GM23338 (cell line): ENCODE data around the gene CBLC. TPM values are rescaled to one million over a fixed set of nuclear protein-coding genes. Genes with fewer than 3 reads are reported as not detected.

Experiments used
- ATAC-seq: fragments of 200-7000 bp; cut with Tn5 transposase; 3 replicates; pipeline ENCODE4 v1.9.1; 2020
- DNase-seq: peaks from one replicate; pipeline ENCODE4 v3.0.0-alpha.2; 2015; ENCODE audit warnings: low spot score
- H2AFZ ChIP-seq: fragments of 200-600 bp; sonication (generic); 2 replicates; pipeline ENCODE4 v1.8.0; 2016; ENCODE audit warnings: antibody characterized with exemption, mild to moderate bottlenecking, moderate library complexity
- H3F3A ChIP-seq: fragments of 200-600 bp; sonication (generic); replicated peaks from 2 replicates; pipeline ENCODE4 v1.8.0; 2017; ENCODE audit warnings: antibody characterized with exemption, mixed run types, low read depth
- H3K27ac ChIP-seq: fragments of 200-600 bp; sonication (generic); 2 replicates; pipeline ENCODE4 v1.6.1; 2016; ENCODE audit warnings: low read depth
- H3K27me3 ChIP-seq: fragments of 200-600 bp; sonication (generic); 2 replicates; pipeline ENCODE4 v1.8.0; 2016; ENCODE audit warnings: mild to moderate bottlenecking, mixed run types, moderate library complexity; ENCODE audit not compliant: insufficient read depth
- H3K36me3 ChIP-seq: fragments of 200-600 bp; sonication (generic); 2 replicates; pipeline ENCODE4 v1.8.0; 2016; ENCODE audit warnings: mild to moderate bottlenecking; ENCODE audit not compliant: insufficient read depth
- H3K4me1 ChIP-seq: fragments of 200-600 bp; sonication (generic); 2 replicates; pipeline ENCODE4 v1.8.0; 2016; ENCODE audit warnings: mild to moderate bottlenecking, moderate library complexity; ENCODE audit not compliant: insufficient read depth
- H3K4me2 ChIP-seq: fragments of 200-600 bp; sonication (generic); 2 replicates; pipeline ENCODE4 v1.7.1; 2017; ENCODE audit warnings: mixed run types
- H3K4me3 ChIP-seq: fragments of 200-600 bp; sonication (generic); 2 replicates; pipeline ENCODE4 v1.6.1; 2016; ENCODE audit warnings: mixed run types
- H3K79me2 ChIP-seq: fragments of 200-600 bp; sonication (generic); replicated peaks from 2 replicates; pipeline ENCODE4 v1.8.0; 2017; ENCODE audit warnings: mild to moderate bottlenecking; ENCODE audit not compliant: insufficient read depth
- H3K9me2 ChIP-seq: fragments of 200-600 bp; sonication (generic); 2 replicates; pipeline ENCODE4 v1.8.0; 2017; ENCODE audit not compliant: insufficient read depth
- H4K20me1 ChIP-seq: fragments of 200-600 bp; sonication (generic); replicated peaks from 2 replicates; pipeline ENCODE4 v1.8.0; 2017; ENCODE audit warnings: mild to moderate bottlenecking; ENCODE audit not compliant: insufficient read depth
- H3K27ac Mint-ChIP-seq: 2 replicates; pipeline ENCODE4 v1.8.0; 2020; ENCODE audit warnings: inconsistent platforms, mild to moderate bottlenecking, moderate library complexity, mixed read lengths
- H3K27me3 Mint-ChIP-seq: 3 replicates; pipeline ENCODE4 v1.8.0; 2022; ENCODE audit warnings: low read depth, mild to moderate bottlenecking, moderate library complexity, mixed read lengths, inconsistent platforms; ENCODE audit not compliant: insufficient read depth, poor library complexity
- H3K36me3 Mint-ChIP-seq: 3 replicates; pipeline ENCODE4 v1.8.0; 2021; ENCODE audit warnings: low read depth, mild to moderate bottlenecking, inconsistent platforms, moderate library complexity, mixed read lengths
- H3K4me1 Mint-ChIP-seq: 3 replicates; pipeline ENCODE4 v1.8.0; 2020; ENCODE audit warnings: mild to moderate bottlenecking, inconsistent platforms, mixed read lengths
- H3K4me3 Mint-ChIP-seq: 3 replicates; pipeline ENCODE4 v1.8.0; 2021; ENCODE audit warnings: moderate library complexity, mild to moderate bottlenecking, inconsistent platforms, mixed read lengths
- H3K9me3 Mint-ChIP-seq: 3 replicates; pipeline ENCODE4 v1.8.0; 2020; ENCODE audit warnings: moderate library complexity, mild to moderate bottlenecking, inconsistent platforms, mixed read lengths
- CREB1 ChIP-seq: fragments of 250-450 bp; sonication (Bioruptor Pico); IDR thresholded peaks from 2 replicates; pipeline ENCODE4 v1.5.0; 2020; ENCODE audit warnings: low read depth, mild to moderate bottlenecking, moderate library complexity
- ETS1 ChIP-seq: IDR thresholded peaks from 2 replicates; pipeline ENCODE4 v1.6.1; 2016; ENCODE audit warnings: antibody characterized with exemption
- EZH2 ChIP-seq: fragments of 200-600 bp; sonication (generic); IDR thresholded peaks from one replicate; pipeline ENCODE4 v1.8.0; 2017; ENCODE audit warnings: antibody characterized with exemption, mild to moderate bottlenecking, low read depth; ENCODE audit not compliant: unreplicated experiment
- JUNB ChIP-seq: IDR thresholded peaks from one replicate; pipeline ENCODE4 v1.6.1; 2016; ENCODE audit warnings: antibody characterized with exemption; ENCODE audit not compliant: unreplicated experiment
- NANOG ChIP-seq: IDR thresholded peaks from 2 replicates; pipeline ENCODE4 v1.6.1; 2016; ENCODE audit warnings: antibody characterized with exemption, borderline replicate concordance
- POLR2AphosphoS5 ChIP-seq: IDR thresholded peaks from 2 replicates; pipeline ENCODE4 v1.6.1; 2016; ENCODE audit warnings: antibody characterized with exemption, low read depth
- polyA plus RNA-seq: library from polyadenylated mRNA; unstranded; fragments of >200 nt; fragmentation: Nextera tagmentation; extraction: Ambion mirVana; gene quantifications from 2 replicates; pipeline ENCODE4 v1.2.1, GENCODE V29; 2016
- total RNA-seq: library from RNA; depleted of rRNA; stranded (reverse); fragments of >200 nt; shearing (Covaris generic); gene quantifications from 2 replicates; pipeline ENCODE4 v1.2.3, GENCODE V29; 2014
- TF ChIP-seq, protein P1 (sequence below), 2 experiments: fragments of 200-600 bp in 1 of 2; sonication (generic) in 1 of 2; conservative IDR thresholded peaks; 2 replicates each; pipeline versions ENCODE4 v1.5.1 to v1.6.1; 2016 to 2017; ENCODE audit warnings: antibody characterized with exemption in 2 of 2, low read depth in 2 of 2, mild to moderate bottlenecking in 2 of 2, moderate library complexity in 1 of 2
- TF ChIP-seq, protein P2 (sequence below): fragments of 250-450 bp; sonication (Bioruptor Pico); IDR thresholded peaks from 2 replicates; pipeline ENCODE4 v1.5.0; 2020; ENCODE audit warnings: mild to moderate bottlenecking, moderate library complexity

Gene CBLC
- total and polyA plus RNA-seq, 2 experiments from 2014 or later, result 14.5 to 29.3 TPM

DNA sequence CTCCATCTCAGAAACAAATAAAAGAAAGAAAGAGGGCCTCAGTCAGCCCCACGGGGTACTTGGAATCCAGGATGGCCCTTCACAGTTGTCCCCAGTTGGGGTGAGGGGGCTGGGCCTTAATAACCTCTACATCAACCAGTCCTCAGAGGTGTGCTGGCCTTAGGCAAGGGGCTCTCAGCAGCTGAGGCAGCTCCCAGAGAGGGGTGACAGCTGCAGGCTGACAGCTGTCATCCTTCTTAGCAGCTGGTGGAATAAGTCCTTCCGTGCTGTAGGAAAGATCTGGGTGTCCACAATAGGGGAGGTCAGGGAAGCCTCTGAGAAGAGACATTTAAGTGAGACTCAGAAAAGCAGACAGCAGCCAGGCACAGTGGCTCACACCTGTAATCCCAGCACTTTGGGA, 38.6 kb downstream of the CBLC start (continued):
- TF ChIP-seq, protein P1, sequence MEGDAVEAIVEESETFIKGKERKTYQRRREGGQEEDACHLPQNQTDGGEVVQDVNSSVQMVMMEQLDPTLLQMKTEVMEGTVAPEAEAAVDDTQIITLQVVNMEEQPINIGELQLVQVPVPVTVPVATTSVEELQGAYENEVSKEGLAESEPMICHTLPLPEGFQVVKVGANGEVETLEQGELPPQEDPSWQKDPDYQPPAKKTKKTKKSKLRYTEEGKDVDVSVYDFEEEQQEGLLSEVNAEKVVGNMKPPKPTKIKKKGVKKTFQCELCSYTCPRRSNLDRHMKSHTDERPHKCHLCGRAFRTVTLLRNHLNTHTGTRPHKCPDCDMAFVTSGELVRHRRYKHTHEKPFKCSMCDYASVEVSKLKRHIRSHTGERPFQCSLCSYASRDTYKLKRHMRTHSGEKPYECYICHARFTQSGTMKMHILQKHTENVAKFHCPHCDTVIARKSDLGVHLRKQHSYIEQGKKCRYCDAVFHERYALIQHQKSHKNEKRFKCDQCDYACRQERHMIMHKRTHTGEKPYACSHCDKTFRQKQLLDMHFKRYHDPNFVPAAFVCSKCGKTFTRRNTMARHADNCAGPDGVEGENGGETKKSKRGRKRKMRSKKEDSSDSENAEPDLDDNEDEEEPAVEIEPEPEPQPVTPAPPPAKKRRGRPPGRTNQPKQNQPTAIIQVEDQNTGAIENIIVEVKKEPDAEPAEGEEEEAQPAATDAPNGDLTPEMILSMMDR (conservative IDR thresholded peaks at IDR 0.05; ENCODE audit: low read depth in 2 of 2), result no peak
- no peak for TF ChIP-seq CREB1 (CRISPR knock-in tag)
- TF ChIP-seq NANOG, result no peak
- TF ChIP-seq EZH2, result no peak

GRCh38 chr19:44817725-44818465, 40.2 kb downstream of the CBLC start:
- peaks cover 48% of the 10 kb centered on the region for H3K36me3 Mint-ChIP-seq
- H3K27me3 ChIP-seq, result peaks cover 15% of the 10 kb centered on the region; the same call in 1 of the 2 replicates
- no peak overlapping the region for H3K4me3 ChIP-seq
- no peaks in the 10 kb centered on the region for H3K79me2 ChIP-seq
- H3K4me1 Mint-ChIP-seq, result peaks cover 3% of the 10 kb centered on the region; the same call in 1 of the 3 replicates
- no peak overlapping the region for H2AFZ ChIP-seq
- no peak overlapping the region for H3K27ac ChIP-seq
- H3K27me3 Mint-ChIP-seq, result peaks cover 23% of the 10 kb centered on the region
- H3F3A ChIP-seq, result no peaks in the 10 kb centered on the region
- no peaks in the 10 kb centered on the region; the same call in 1 of the 2 replicates for H3K4me1 ChIP-seq
- H3K36me3 ChIP-seq, result no peaks in the 10 kb centered on the region
- no peaks in the 10 kb centered on the region for H3K9me2 ChIP-seq
- H3K4me2 ChIP-seq, result no peak overlapping the region
- no peaks in the 10 kb centered on the region; the same call in 2 of the 3 replicates for H3K9me3 Mint-ChIP-seq
- H3K4me3 Mint-ChIP-seq, result no peak overlapping the region
- TF ChIP-seq ETS1 (no peak), EZH2 (no peak)
- ATAC-seq (no peak), DNase-seq (no peak)
- H3K27ac Mint-ChIP-seq, result no peak overlapping the region
- peaks cover 13% of the 10 kb centered on the region for H4K20me1 ChIP-seq

DNA sequence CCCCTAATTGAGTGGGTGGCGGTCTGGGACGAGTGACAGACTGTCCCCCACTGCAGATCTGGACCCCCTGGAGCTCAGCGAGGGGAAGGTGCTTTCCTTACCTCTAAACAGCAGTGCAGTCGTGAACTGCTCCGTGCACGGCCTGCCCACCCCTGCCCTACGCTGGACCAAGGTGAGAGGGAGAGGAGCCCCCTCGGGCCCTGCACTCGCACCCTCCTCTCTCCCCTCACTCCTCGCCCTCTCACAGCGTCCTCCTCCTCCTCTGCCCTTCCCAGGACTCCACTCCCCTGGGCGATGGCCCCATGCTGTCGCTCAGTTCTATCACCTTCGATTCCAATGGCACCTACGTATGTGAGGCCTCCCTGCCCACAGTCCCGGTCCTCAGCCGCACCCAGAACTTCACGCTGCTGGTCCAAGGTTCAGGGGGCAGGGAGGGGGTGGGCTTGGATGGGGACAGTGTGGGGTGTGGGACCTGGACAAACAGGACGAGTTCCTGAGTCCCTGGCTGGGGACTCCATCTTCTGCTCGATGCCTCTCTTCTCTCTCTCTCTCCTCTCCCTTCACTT, 40.9 kb downstream of the CBLC start:
- Mint-ChIP-seq H3K9me3 (no peaks in the 10 kb centered on the region; the same call in 2 of the 3 replicates), H3K27ac (no peak overlapping the region), H3K4me3 (no peak overlapping the region), H3K27me3 (peaks cover 26% of the 10 kb centered on the region), H3K4me1 (peaks cover 3% of the 10 kb centered on the region; the same call in 1 of the 3 replicates), H3K36me3 (peaks cover 45% of the 10 kb centered on the region)
- H3K4me2 ChIP-seq, result no peak overlapping the region
- no peak overlapping the region for H3K4me3 ChIP-seq
- no peaks in the 10 kb centered on the region for H3K79me2 ChIP-seq
- no peaks in the 10 kb centered on the region; the same call in 1 of the 2 replicates for H3K4me1 ChIP-seq
- H4K20me1 ChIP-seq, result peaks cover 11% of the 10 kb centered on the region
- no peak overlapping the region for H2AFZ ChIP-seq
- H3K9me2 ChIP-seq, result no peaks in the 10 kb centered on the region
- H3K36me3 ChIP-seq, result no peaks in the 10 kb centered on the region
- peaks cover 20% of the 10 kb centered on the region for H3K27me3 ChIP-seq
- no peaks in the 10 kb centered on the region for H3F3A ChIP-seq
- DNase-seq, result no peak
- no peak for ATAC-seq
- no peak overlapping the region for H3K27ac ChIP-seq
- TF ChIP-seq CREB1 (CRISPR knock-in tag) (no peak), POLR2AphosphoS5 (no peak), ETS1 (no peak), JUNB (no peak)
- TF ChIP-seq, protein P2, sequence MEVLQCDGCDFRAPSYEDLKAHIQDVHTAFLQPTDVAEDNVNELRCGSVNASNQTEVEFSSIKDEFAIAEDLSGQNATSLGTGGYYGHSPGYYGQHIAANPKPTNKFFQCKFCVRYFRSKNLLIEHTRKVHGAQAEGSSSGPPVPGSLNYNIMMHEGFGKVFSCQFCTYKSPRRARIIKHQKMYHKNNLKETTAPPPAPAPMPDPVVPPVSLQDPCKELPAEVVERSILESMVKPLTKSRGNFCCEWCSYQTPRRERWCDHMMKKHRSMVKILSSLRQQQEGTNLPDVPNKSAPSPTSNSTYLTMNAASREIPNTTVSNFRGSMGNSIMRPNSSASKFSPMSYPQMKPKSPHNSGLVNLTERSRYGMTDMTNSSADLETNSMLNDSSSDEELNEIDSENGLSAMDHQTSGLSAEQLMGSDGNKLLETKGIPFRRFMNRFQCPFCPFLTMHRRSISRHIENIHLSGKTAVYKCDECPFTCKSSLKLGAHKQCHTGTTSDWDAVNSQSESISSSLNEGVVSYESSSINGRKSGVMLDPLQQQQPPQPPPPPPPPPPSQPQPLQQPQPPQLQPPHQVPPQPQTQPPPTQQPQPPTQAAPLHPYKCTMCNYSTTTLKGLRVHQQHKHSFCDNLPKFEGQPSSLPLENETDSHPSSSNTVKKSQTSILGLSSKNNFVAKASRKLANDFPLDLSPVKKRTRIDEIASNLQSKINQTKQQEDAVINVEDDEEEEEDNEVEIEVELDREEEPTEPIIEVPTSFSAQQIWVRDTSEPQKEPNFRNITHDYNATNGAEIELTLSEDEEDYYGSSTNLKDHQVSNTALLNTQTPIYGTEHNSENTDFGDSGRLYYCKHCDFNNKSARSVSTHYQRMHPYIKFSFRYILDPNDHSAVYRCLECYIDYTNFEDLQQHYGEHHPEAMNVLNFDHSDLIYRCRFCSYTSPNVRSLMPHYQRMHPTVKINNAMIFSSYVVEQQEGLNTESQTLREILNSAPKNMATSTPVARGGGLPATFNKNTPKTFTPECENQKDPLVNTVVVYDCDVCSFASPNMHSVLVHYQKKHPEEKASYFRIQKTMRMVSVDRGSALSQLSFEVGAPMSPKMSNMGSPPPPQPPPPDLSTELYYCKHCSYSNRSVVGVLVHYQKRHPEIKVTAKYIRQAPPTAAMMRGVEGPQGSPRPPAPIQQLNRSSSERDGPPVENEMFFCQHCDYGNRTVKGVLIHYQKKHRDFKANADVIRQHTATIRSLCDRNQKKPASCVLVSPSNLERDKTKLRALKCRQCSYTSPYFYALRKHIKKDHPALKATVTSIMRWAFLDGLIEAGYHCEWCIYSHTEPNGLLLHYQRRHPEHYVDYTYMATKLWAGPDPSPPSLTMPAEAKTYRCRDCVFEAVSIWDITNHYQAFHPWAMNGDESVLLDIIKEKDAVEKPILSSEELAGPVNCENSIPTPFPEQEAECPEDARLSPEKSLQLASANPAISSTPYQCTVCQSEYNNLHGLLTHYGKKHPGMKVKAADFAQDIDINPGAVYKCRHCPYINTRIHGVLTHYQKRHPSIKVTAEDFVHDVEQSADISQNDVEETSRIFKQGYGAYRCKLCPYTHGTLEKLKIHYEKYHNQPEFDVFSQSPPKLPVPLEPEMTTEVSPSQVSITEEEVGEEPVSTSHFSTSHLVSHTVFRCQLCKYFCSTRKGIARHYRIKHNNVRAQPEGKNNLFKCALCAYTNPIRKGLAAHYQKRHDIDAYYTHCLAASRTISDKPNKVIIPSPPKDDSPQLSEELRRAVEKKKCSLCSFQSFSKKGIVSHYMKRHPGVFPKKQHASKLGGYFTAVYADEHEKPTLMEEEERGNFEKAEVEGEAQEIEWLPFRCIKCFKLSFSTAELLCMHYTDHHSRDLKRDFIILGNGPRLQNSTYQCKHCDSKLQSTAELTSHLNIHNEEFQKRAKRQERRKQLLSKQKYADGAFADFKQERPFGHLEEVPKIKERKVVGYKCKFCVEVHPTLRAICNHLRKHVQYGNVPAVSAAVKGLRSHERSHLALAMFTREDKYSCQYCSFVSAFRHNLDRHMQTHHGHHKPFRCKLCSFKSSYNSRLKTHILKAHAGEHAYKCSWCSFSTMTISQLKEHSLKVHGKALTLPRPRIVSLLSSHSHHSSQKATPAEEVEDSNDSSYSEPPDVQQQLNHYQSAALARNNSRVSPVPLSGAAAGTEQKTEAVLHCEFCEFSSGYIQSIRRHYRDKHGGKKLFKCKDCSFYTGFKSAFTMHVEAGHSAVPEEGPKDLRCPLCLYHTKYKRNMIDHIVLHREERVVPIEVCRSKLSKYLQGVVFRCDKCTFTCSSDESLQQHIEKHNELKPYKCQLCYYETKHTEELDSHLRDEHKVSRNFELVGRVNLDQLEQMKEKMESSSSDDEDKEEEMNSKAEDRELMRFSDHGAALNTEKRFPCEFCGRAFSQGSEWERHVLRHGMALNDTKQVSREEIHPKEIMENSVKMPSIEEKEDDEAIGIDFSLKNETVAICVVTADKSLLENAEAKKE, result no peak
